ENCODE data around the gene ARAP1.

ARAP1 gene

DNA sequence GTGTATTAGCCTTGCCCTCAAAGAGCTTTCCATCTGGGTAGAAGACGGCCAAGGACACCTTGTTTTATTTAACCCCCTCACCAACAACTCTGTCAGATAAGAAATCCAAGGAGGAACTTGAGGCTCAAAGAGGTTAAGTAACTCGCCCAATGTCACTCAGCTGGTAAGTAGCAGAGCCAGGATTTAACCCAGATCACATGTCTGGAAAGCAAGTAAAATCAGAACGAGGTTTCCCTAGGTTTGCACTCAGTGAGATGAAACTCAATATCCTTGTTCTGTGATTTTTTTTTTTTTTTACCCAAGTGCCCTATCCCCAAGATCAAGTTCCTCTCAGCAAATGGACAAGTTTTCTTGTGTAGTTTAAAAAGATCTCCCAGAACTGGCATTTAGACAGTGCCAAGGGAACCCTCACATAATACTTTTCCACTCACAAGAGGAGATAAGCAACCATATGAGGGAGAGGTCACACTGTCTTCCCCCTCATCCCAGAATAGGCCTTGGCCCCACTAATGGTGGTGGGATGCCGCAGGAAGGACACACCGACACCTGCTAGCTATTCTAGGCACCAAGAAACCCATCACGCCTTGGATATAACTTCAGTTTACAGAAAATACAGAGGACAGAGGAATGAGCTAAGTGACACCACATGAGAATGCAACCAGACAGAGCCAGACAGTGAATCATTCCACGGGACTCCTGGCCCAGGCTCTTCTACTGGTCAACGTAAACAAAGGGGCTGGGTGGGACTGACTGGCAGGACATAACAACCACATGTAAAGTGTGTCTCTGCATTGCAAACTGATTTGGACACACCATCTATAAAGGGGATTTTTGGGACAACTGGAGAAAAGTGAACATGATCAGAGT is 8.6 kb upstream of the ARAP1 start:
- TF ChIP-seq, protein P1, sequence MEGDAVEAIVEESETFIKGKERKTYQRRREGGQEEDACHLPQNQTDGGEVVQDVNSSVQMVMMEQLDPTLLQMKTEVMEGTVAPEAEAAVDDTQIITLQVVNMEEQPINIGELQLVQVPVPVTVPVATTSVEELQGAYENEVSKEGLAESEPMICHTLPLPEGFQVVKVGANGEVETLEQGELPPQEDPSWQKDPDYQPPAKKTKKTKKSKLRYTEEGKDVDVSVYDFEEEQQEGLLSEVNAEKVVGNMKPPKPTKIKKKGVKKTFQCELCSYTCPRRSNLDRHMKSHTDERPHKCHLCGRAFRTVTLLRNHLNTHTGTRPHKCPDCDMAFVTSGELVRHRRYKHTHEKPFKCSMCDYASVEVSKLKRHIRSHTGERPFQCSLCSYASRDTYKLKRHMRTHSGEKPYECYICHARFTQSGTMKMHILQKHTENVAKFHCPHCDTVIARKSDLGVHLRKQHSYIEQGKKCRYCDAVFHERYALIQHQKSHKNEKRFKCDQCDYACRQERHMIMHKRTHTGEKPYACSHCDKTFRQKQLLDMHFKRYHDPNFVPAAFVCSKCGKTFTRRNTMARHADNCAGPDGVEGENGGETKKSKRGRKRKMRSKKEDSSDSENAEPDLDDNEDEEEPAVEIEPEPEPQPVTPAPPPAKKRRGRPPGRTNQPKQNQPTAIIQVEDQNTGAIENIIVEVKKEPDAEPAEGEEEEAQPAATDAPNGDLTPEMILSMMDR (IDR thresholded peaks at IDR 0.05; ENCODE audit: insufficient read depth, low read length, missing control alignments), result no peak
- H3K4me3 ChIP-seq (ENCODE audit: low read depth, low read length), result no peak overlapping the region
- POLR2A ChIA-PET, result no interaction called here
- no peak for DNase-seq (ENCODE audit: low read depth, low spot score)
- CTCF ChIA-PET, result interaction anchor here (1.0 to 1.3 kb wide), 3 partner anchors 11 to 64 kb away, joined by 3 to 4 read pairs (median 4); partner anchors contain the start of gene STARD10

DNA sequence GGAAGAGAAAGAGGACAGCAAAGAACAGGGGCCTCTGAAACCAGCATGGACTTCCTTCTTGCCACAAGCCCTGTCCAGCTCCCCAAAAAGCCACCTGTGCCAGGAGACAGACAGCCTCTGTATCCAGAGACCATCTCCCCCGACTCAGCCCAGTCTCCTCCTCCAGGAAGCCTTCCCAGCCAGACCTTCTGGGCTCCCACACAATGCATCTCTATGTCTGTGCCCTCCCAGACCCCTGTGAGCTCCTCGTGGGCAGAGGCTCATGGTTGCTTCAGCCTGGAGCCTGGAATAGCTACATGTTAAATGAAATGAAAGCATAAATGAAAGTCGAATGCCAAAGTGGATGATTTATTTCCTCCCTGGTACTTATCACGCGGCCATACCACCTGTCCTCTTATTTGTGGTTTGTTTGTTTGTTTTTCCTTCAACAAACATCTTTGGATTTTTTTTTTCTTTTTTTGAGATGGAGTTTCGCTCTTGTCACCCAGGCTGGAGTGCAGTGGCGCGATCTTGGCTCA is 7.3 kb upstream of the ARAP1 start:
- POLR2A ChIA-PET, result no interaction called here
- CTCF ChIA-PET, result interaction anchor here (1.0 to 1.3 kb wide), 4 partner anchors 10 to 65 kb away, joined by 3 to 4 read pairs (median 4); partner anchors contain the start of gene STARD10

DNA sequence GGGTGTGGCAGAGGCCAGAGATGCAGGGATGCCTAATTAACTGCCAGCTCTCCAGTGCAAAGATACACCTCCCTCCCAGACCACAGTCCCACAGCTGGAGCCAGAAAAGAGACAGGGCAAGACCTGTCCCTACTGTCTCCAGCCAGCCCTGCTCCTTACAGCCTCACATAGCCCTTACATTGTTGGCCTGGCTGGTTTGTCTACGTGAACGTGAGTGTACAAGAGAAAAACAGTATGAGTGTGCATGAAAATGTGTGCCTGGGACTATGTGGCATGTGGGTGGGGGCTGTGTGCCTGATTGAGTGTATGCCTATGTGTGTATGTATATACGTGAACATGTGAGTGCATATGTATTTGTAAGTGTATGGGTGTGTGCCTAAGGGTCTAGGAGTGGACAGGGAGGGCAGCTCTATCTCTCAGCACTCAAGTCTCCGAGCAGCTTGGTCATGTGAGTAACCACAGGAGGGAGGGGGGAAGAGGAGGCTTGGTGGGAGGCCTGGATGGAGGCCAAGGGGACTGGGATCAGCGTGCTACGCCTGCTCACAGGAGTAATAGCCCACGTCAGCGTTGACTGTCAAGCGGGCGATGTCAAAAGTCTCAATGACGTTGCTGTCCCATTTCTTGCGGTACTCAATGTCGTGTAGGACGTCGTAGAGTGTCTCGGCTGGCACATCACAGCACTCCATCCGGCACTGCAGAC is 6.6 kb upstream of the ARAP1 start:
- CTCF ChIA-PET, result interaction anchor here (0.5 to 1.3 kb wide), 4 partner anchors 9 to 66 kb away, joined by 3 to 4 read pairs (median 3); no protein-coding TSS in a partner anchor
- H3K4me3 ChIP-seq (ENCODE audit: low read depth, low read length), result no peak overlapping the region
- peak; percentile 62 for DNase-seq (ENCODE audit: low read depth, low spot score)
- TF ChIP-seq, protein P1 (IDR thresholded peaks at IDR 0.05; ENCODE audit: insufficient read depth, low read length, missing control alignments), result no peak
- POLR2A ChIA-PET, result interaction anchor here (0.5 kb wide), 1 partner anchor 714 kb away, joined by 3 read pairs; no protein-coding TSS in a partner anchor

More for the DNA sequence above, 7.3 kb upstream of the ARAP1 start:
- TF ChIP-seq, protein P1 (IDR thresholded peaks at IDR 0.05; ENCODE audit: insufficient read depth, low read length, missing control alignments), result no peak
- no peak overlapping the region for H3K4me3 ChIP-seq (ENCODE audit: low read depth, low read length)
- no peak for DNase-seq (ENCODE audit: low read depth, low spot score)

DNA sequence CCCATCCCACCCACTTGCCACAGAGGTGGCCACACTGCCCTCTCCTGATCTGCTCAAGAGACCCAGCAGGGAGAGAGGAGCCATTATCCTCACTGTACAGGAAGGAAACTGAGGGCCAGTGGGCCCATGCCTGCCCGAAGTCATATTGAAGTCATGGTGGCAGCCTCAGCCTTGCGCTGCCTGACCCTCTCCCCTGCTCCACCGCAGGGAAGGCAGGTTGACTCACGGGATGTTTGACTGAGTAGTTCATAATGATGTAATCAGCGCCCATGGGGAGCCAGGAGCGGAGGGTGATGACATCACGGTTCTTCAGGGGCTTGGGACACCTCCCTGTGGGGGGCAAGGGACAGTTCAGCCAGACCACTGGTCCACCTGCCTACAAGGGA is 6.1 kb upstream of the ARAP1 start:
- no peak overlapping the region for H3K4me3 ChIP-seq (ENCODE audit: low read depth, low read length)
- ChIA-PET CTCF (interaction anchor here (0.5 to 1.2 kb wide), 3 partner anchors 8 to 34 kb away, joined by 3 to 4 read pairs (median 3); no protein-coding TSS in a partner anchor), POLR2A (interaction anchor here (0.5 kb wide), 1 partner anchor 714 kb away, joined by 3 read pairs; no protein-coding TSS in a partner anchor)
- DNase-seq (ENCODE audit: low read depth, low spot score), result no peak
- TF ChIP-seq, protein P1 (IDR thresholded peaks at IDR 0.05; ENCODE audit: insufficient read depth, low read length, missing control alignments), result no peak

DNA sequence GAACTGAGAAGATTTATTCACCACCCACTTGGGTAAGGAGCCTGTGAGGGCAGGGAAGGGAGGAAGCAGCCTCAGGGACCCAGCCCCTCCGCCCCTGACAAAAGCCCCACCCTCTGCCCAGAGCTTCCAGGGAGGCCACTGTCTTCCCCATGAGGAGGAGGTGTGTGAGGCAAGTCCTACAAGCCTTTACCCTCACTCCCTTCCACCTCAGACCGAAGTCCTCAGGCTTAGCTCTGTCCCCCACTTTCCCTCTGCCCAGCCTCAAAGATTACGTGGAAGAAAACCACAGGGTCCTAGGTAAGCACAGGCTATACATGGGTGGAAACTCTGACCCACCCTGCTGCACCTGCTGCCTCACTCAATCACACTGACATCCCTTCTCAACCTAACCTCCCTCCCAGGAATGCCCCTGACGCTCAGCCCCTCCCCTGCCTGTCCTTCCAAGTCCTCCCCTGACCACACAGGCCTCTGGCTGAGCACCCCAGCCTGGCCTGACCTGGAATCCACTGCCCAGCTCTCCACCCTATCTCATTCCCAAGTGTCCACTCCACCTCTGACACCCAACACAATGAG is 3.6 kb upstream of the ARAP1 start:
- POLR2A ChIA-PET, result no interaction called here

More for the DNA sequence above, 3.6 kb upstream of the ARAP1 start:
- DNase-seq (ENCODE audit: low read depth, low spot score), result no peak
- CTCF ChIA-PET, result no interaction called here
- H3K4me3 ChIP-seq (ENCODE audit: low read depth, low read length), result no peak overlapping the region
- TF ChIP-seq, protein P1 (IDR thresholded peaks at IDR 0.05; ENCODE audit: insufficient read depth, low read length, missing control alignments), result no peak

Measured in AG04449 (cell line).